ENCODE measurements around the gene UGT1A4.

Gene UGT1A4

DNA sequence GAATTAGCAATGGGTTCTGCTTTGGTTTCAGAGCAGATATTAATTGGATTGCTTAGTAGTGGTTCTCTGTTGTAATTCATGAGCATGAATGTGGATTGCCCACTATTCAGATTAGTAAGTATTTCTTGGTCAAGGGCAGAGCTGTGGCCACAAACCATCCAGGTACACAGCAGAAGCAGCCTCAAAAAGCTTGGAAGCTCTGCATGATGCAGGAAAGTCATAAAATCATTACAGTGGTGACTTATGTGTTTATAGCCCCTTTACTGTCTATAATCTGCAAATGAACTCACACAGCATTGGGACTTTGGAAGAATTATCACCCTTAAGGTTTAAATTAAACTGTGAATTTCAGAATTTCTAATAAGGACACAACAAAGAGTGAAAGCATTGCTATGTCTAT lies 39.6 kb downstream of the UGT1A4 start:
- TF ChIP-seq GATA3 (IDR thresholded peaks at IDR 0.05; ENCODE audit: low read depth, low read length) (no peak), GATA2 (IDR thresholded peaks at IDR 0.05; ENCODE audit: low read depth, low read length) (no peak)

DNA sequence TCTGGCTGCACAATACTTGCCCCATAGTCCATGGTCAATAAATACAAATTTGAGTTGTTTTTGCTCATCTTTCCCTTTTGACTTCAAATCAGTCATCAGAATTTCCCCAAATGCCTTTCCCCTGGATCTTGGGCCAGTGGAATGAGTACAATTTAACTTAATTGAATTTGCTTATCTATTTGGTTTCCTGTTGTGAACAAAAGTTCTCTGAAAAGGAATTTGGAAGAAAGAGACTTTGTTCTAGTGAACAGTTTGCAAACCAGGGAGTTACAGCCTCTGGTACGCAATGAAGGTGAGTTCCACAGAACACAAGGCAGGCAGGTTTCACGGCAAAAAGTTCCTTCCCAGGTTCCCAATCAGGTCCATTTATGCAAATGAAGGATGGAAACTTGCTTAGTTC lies 40.3 kb downstream of the UGT1A4 start:
- no peak for TF ChIP-seq GATA3 (IDR thresholded peaks at IDR 0.05; ENCODE audit: low read depth, low read length)
- no peak for TF ChIP-seq GATA2 (IDR thresholded peaks at IDR 0.05; ENCODE audit: low read depth, low read length)

DNA sequence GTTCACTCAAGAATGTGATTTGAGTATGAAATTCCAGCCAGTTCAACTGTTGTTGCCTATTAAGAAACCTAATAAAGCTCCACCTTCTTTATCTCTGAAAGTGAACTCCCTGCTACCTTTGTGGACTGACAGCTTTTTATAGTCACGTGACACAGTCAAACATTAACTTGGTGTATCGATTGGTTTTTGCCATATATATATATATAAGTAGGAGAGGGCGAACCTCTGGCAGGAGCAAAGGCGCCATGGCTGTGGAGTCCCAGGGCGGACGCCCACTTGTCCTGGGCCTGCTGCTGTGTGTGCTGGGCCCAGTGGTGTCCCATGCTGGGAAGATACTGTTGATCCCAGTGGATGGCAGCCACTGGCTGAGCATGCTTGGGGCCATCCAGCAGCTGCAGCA lies 41.5 kb downstream of the UGT1A4 start, which contains the start of gene UGT1A1:
Gene UGT1A1 (plus strand): TSS at position 228 of the 400 bp plus-strand sequence. CDS start 18 bp downstream, at position 246.
- TF ChIP-seq GATA2 (IDR thresholded peaks at IDR 0.05; ENCODE audit: low read depth, low read length) (no peak), GATA3 (IDR thresholded peaks at IDR 0.05; ENCODE audit: low read depth, low read length) (no peak)

GRCh38 chr2:233761040-233761769 lies 42.7 kb downstream of the UGT1A4 start:
- TF ChIP-seq GATA2 (IDR thresholded peaks at IDR 0.05; ENCODE audit: low read depth, low read length) (no peak), GATA3 (IDR thresholded peaks at IDR 0.05; ENCODE audit: low read depth, low read length) (no peak)

DNA sequence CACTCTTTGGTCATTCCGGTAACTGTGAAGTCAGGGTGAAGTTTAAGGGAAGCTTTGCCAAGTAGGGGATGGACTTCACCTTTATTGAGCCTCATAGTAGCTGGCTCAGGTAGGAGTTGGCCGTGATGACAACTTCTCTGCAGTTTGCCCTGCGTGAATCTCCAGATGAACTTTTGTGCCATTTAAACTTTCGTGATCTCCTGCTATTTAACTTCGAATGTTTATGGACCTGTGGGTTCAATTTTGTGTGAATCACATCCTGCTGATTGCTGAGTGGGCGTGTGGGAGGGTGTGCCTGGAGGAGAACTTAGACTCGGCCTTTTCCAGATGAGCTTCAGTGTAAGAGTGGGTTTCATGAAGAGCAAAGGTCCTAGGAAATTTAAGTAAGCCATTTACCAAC lies 45.7 kb downstream of the UGT1A4 start:
- TF ChIP-seq GATA3 (IDR thresholded peaks at IDR 0.05; ENCODE audit: low read depth, low read length) (no peak), GATA2 (IDR thresholded peaks at IDR 0.05; ENCODE audit: low read depth, low read length) (no peak)

DNA sequence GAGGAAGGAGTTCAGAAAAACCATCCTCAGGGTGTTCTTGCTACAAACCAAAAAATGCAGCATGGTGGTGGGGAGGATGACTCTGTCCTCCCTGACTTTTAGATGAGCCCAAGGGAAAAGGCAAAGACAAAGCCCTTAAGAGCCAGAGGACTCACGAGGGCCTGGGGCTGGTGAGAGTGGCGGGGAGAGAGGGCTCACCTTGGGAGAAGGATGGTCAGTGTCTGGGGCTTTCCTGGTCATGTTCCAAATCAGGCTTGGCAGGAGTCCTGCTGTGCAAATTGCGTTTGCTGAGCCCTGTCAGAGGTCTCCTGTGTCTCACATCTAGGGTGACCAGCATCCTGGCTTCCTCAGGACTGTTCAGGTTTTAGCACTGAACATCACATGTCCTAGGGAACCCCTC lies 46.2 kb downstream of the UGT1A4 start:
- TF ChIP-seq GATA3 (IDR thresholded peaks at IDR 0.05; ENCODE audit: low read depth, low read length): no peak
- no peak for TF ChIP-seq GATA2 (IDR thresholded peaks at IDR 0.05; ENCODE audit: low read depth, low read length)

DNA sequence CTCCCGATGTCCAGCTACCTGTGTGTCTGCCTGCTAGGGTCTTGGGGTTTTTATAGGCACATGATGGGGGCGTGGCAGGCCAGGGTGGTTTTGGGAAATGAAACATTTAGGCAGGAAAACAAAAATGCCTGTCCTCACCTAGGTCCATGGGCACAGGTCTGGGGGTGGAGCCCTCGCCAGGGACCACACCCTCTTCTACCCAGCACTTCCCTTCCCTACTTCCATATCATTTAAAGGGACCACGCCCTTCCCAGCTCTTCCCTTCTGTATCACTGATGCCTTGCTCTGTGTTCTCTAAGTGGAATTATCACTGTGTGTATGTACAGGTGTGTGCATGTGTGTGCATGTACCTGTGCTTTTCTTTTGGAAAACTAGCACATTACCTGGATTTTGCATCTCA lies 47.9 kb downstream of the UGT1A4 start:
- TF ChIP-seq GATA2 (IDR thresholded peaks at IDR 0.05; ENCODE audit: low read depth, low read length) (no peak), GATA3 (IDR thresholded peaks at IDR 0.05; ENCODE audit: low read depth, low read length) (no peak)

DNA sequence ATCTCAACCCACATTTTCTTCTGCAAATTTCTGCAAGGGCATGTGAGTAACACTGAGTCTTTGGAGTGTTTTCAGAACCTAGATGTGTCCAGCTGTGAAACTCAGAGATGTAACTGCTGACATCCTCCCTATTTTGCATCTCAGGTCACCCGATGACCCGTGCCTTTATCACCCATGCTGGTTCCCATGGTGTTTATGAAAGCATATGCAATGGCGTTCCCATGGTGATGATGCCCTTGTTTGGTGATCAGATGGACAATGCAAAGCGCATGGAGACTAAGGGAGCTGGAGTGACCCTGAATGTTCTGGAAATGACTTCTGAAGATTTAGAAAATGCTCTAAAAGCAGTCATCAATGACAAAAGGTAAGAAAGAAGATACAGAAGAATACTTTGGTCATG lies 49.5 kb downstream of the UGT1A4 start:
- TF ChIP-seq GATA2 (IDR thresholded peaks at IDR 0.05; ENCODE audit: low read depth, low read length): no peak
- TF ChIP-seq GATA3 (IDR thresholded peaks at IDR 0.05; ENCODE audit: low read depth, low read length): no peak

- TF ChIP-seq GATA3 (IDR thresholded peaks at IDR 0.05; ENCODE audit: low read depth, low read length): no peak
- no peak for TF ChIP-seq GATA2 (IDR thresholded peaks at IDR 0.05; ENCODE audit: low read depth, low read length)
Observed at GRCh38 chr2:233769260-233769659, 50.7 kb downstream of the UGT1A4 start.

- no peak for TF ChIP-seq GATA2 (IDR thresholded peaks at IDR 0.05; ENCODE audit: low read depth, low read length)
- no peak for TF ChIP-seq GATA3 (IDR thresholded peaks at IDR 0.05; ENCODE audit: low read depth, low read length)
Observed at GRCh38 chr2:233772153-233772552, 53.6 kb downstream of the UGT1A4 start.

DNA sequence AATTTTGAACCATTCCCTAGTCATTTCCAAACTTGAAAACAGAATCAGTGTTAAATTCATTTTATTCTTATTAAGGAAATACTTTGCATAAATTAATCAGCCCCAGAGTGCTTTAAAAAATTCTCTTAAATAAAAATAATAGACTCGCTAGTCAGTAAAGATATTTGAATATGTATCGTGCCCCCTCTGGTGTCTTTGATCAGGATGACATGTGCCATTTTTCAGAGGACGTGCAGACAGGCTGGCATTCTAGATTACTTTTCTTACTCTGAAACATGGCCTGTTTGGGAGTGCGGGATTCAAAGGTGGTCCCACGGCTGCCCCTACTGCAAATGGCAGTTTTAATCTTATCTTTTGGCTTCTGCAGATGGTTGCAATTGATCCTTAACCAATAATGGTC lies 54.0 kb downstream of the UGT1A4 start:
- TF ChIP-seq GATA2 (IDR thresholded peaks at IDR 0.05; ENCODE audit: low read depth, low read length): no peak
- TF ChIP-seq GATA3 (IDR thresholded peaks at IDR 0.05; ENCODE audit: low read depth, low read length): no peak

DNA sequence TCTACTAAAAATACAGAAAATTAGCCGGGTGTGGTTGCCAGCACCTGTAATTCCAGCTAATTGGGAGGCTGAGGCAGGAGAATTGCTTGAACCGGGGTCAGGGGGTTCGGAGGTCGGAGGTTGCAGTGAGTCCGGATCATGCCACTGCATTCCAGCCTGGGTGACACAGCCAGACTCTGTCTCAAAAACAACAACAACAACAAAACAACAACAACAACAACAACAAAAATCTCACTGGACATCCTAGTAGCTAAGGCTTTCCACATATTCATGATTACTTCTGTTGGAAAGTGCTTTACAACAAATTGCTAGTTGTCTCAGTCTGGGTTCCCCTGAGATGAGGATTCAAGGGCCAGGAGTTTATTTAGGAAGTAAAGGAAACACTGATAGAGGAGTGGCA lies 55.3 kb downstream of the UGT1A4 start:
- no peak for TF ChIP-seq GATA2 (IDR thresholded peaks at IDR 0.05; ENCODE audit: low read depth, low read length)
- no peak for TF ChIP-seq GATA3 (IDR thresholded peaks at IDR 0.05; ENCODE audit: low read depth, low read length)

- TF ChIP-seq GATA2 (IDR thresholded peaks at IDR 0.05; ENCODE audit: low read depth, low read length): no peak
- no peak for TF ChIP-seq GATA3 (IDR thresholded peaks at IDR 0.05; ENCODE audit: low read depth, low read length)
Observed at GRCh38 chr2:233775414-233775813, 56.9 kb downstream of the UGT1A4 start.

GRCh38 chr2:233778030-233778429 lies 59.5 kb downstream of the UGT1A4 start, which contains the start of gene MROH2A:
MROH2A (plus strand) TSS chr2:233778330; CDS start chr2:233779359, 1,029 bp downstream.
- TF ChIP-seq GATA2 (IDR thresholded peaks at IDR 0.05; ENCODE audit: low read depth, low read length) (no peak), GATA3 (IDR thresholded peaks at IDR 0.05; ENCODE audit: low read depth, low read length) (no peak)

DNA sequence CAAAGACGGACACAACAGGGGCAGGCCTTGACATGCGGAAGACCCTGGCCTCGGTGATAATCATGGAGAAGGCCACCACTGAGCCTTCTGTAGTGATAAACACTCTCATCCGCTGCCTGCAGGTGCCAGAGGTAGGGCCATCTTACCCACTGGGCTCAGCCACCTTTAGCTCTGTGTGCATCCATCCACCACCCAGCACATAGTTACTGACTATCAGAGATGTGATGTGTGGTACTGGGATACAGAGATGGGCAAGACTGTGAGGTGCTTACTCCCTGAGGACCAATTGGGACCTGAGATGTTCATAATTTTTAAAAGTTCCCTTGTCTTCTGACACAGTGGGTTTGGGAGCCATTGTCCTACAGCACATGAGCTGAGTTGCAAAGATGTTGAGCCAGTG lies 61.2 kb downstream of the UGT1A4 start:
- TF ChIP-seq GATA2 (IDR thresholded peaks at IDR 0.05; ENCODE audit: low read depth, low read length) (no peak), GATA3 (IDR thresholded peaks at IDR 0.05; ENCODE audit: low read depth, low read length) (no peak)
